Measurements from ENCODE around the gene SCNN1B. TPM values are rescaled to one million over a fixed set of nuclear protein-coding genes. Genes with fewer than 3 reads are reported as not detected.

SCNN1B gene
- total and polyA plus RNA-seq, 2 of the 13 experiments (the other 11 are each of a cell fraction or from before 2014, with no cell fraction given): not detected

- TF ChIP-seq ZNF414 (CRISPR knock-in tag; IDR thresholded peaks at IDR 0.05) (no peak), ZNF432 (CRISPR knock-in tag; IDR thresholded peaks at IDR 0.05; ENCODE audit: borderline replicate concordance) (no peak), ZKSCAN1 (IDR thresholded peaks at IDR 0.05; ENCODE audit: low read length) (no peak), SSRP1 (CRISPR knock-in tag; IDR thresholded peaks at IDR 0.05) (no peak), RBFOX2 (IDR thresholded peaks at IDR 0.05; ENCODE audit: low read depth, low read length) (no peak), EED (CRISPR knock-in tag; IDR thresholded peaks at IDR 0.05) (no peak), NFYC (CRISPR knock-in tag; IDR thresholded peaks at IDR 0.05) (no peak), ZNF430 (CRISPR knock-in tag; IDR thresholded peaks at IDR 0.05) (no peak), RFX5 (IDR thresholded peaks at IDR 0.05; ENCODE audit: low read depth, low read length) (no peak), MTERF4 (CRISPR knock-in tag; IDR thresholded peaks at IDR 0.05) (no peak), CC2D1A (CRISPR knock-in tag; IDR thresholded peaks at IDR 0.05) (no peak), TFAP4 (IDR thresholded peaks at IDR 0.05; ENCODE audit: borderline replicate concordance, low read depth) (no peak), MAX (IDR thresholded peaks at IDR 0.05) (no peak), NCOA5 (CRISPR knock-in tag; IDR thresholded peaks at IDR 0.05) (0 out of 2 replicates have a peak, but pooled peaks have one; percentile 30), SKI (IDR thresholded peaks at IDR 0.05; ENCODE audit: partially characterized antibody) (no peak), ZMYM2 (CRISPR knock-in tag; IDR thresholded peaks at IDR 0.05) (no peak), IKZF5 (CRISPR knock-in tag; IDR thresholded peaks at IDR 0.05) (no peak), TOE1 (CRISPR knock-in tag; IDR thresholded peaks at IDR 0.05) (no peak), ZNF816 (CRISPR knock-in tag; IDR thresholded peaks at IDR 0.05; ENCODE audit: borderline replicate concordance) (no peak), ZNF660 (CRISPR knock-in tag; IDR thresholded peaks at IDR 0.05; ENCODE audit: borderline replicate concordance, low read depth) (no peak), ZBTB14 (CRISPR knock-in tag; IDR thresholded peaks at IDR 0.05) (no peak)
These were observed 32.7 kb upstream of the SCNN1B start (continued) for GRCh38 chr16:23269248-23269953.

Measured in HepG2 (cell line).